Activated CD4-positive, alpha-beta T cell treated with anti-CD3 and anti-CD28 coated beads, Interleukin-2, amount 10 ng/mL, durations not matched to agents 24 days and 14 days (primary cell): ENCODE data around the gene ZSWIM4. TPM values are rescaled to one million over a fixed set of nuclear protein-coding genes. Genes with fewer than 3 reads are reported as not detected.
A peak's percentile ranks its signal among the peaks of the same experiment; 100 is the strongest.
"Not testable (repeated sequence)": the region's sequence is repeated elsewhere in the genome, so short reads cannot be mapped to it uniquely, and the experiment has no call there.

Experiments used
- DNase-seq: peaks from one replicate; pipeline ENCODE4 v3.0.0; 2022
- H3K27ac Mint-ChIP-seq: one replicate; pipeline ENCODE4 v1.8.0; 2022; ENCODE audit warnings: mild to moderate bottlenecking, mixed read lengths
- H3K27me3 Mint-ChIP-seq: one replicate; pipeline ENCODE4 v1.8.0; 2022; ENCODE audit warnings: mixed read lengths
- H3K36me3 Mint-ChIP-seq: one replicate; pipeline ENCODE4 v1.8.0; 2022; ENCODE audit warnings: low read depth, mild to moderate bottlenecking, mixed read lengths
- H3K4me1 Mint-ChIP-seq: one replicate; pipeline ENCODE4 v1.8.0; 2021; ENCODE audit warnings: mixed read lengths
- H3K4me3 Mint-ChIP-seq: one replicate; pipeline ENCODE4 v1.8.0; 2022; ENCODE audit warnings: mild to moderate bottlenecking, moderate library complexity, mixed read lengths
- H3K9me3 Mint-ChIP-seq: one replicate; pipeline ENCODE4 v1.8.0; 2021; ENCODE audit warnings: mixed read lengths
- intact Hi-C: fragments of 100-400 bp; cut with micrococcal nuclease; formaldehyde crosslinking; loops from one replicate; pipeline ENCODE4 v1.15.1; 2023
- total RNA-seq: library from RNA; stranded (reverse); gene quantifications from 2 replicates; pipeline ENCODE4 v1.2.3, GENCODE V29; 2022

ZSWIM4 gene
- total RNA-seq, result 7.3 and 7.5 TPM in 2 replicates

DNA sequence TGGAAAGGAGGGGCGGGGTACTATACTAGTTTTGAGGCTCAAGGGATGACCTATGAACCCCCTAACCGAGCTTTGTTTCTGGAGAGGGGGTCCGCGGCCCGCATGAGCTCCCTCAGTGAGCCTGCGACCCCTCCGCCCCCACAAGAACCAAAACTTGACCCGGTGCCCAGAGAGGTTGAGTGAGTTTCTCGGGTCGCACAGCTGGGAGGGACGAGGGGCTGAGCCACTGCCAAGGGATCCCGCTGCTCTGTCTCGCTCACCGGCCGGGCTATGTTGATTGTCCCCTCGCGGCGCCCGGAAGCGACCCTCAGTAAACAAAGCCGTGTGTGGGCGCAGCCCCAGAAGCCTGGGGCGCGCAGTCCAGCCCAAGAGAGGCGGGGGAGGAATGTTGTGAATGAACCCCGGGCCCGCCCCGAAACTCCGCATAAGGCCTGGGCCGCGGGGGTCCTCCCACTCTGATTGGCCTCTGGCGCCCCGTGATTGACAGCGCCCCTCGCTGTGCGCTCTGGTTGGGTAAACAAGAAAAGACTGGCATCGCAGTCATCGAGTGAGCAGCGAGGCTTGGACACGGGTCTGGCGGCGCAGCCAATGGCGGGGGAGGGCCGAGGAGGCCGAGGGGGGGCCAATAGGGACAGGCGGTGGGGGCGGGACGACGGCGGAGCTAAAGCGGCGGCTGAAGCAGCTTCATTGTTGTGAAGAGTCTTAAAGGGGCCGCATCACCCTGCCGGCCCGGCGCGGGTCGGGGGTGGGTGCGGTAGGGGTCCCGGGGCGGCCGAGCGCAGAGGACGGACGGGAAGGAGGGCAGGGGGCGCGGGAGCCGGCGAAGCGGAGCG lies at the start of gene ZSWIM4:
Gene ZSWIM4, plus strand, starts transcription at position 687 of the 833 bp plus-strand sequence. CDS start 206 bp downstream, outside the sequence.
- Mint-ChIP-seq H3K4me1 (peaks cover 31% of the 10 kb centered on the region), H3K4me3 (peak within 1 kb of the TSS; percentile 98), H3K27ac (peak within 1 kb of the TSS; percentile 94), H3K27me3 (no peaks in the 10 kb centered on the region), H3K9me3 (no peaks in the 10 kb centered on the region), H3K36me3 (no peaks in the 10 kb centered on the region)
- intact Hi-C loops, result loop anchor here (1.0 kb wide), 3 partner anchors 21 to 341 kb away; partner anchors contain the start of genes ASF1B and C19orf53
- DNase-seq, result peak; percentile 99

DNA sequence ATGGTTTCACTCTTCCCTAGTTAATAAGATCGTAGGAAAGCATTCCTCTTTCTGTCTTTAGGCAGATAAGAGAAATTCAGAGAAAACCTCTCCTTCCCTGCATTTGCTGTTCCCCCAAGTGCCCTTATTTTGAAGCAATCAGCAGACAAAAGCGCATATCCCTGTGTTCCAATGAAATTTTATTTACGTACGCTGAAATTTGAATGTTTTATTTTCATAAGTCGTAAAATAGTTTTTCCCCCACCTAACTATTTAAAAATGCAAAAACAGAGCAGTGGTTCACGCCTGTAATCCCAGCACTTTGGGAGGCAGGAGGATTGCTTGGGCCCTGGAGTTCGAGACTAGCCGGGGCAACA lies 48.2 kb upstream of the ZSWIM4 start:
- H3K4me1 Mint-ChIP-seq, result peaks cover 17% of the 10 kb centered on the region
- H3K27ac Mint-ChIP-seq, result peak overlapping the region; percentile 92
- intact Hi-C loops, result loop anchor here (1.0 kb wide), 2 partner anchors 16 to 27 kb away; partner anchors contain the start of gene C19orf53
- H3K9me3 Mint-ChIP-seq, result no peaks in the 10 kb centered on the region
- H3K36me3 Mint-ChIP-seq, result peaks cover 9% of the 10 kb centered on the region
- H3K27me3 Mint-ChIP-seq, result no peaks in the 10 kb centered on the region
- no peak for DNase-seq
- H3K4me3 Mint-ChIP-seq, result peak overlapping the region; percentile 92

DNA sequence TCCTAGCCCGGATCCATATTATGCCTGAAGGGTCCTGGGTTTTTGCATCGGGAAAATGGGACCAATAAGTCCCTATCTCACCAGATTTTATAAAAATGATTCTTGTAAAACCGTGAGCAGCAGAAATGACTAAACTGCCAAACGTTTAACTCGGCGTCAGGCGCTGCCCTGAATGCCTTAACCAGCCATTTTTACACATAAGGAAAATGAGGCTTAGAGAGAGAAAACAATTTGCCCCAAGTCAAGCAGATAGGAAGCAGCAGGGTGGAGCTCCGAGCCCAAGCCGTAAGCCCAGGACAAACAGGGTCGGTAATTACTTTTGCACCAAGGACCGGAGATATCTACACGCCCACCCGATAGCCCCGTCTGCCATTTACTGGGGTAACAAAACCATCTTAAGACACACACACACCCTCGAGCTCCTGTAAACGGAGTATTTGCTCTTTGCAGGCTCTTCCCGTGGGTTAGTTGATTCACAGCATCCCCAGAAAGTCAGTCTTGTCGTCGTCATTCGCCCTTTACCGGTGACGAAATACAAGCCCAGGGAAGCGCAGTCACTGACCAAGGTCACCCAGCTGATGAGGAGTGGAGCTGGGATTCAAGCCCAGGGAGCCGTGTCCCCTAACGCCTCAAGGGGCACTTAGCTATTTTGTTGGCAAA lies 46.9 kb upstream of the ZSWIM4 start:
- Mint-ChIP-seq H3K4me1 (peaks cover 17% of the 10 kb centered on the region), H3K27me3 (no peaks in the 10 kb centered on the region), H3K27ac (peak overlapping the region; percentile 92), H3K36me3 (peaks cover 16% of the 10 kb centered on the region), H3K4me3 (peak overlapping the region; percentile 92), H3K9me3 (no peaks in the 10 kb centered on the region)
- intact Hi-C loops, result no loop called here
- peak; percentile 73 for DNase-seq

DNA sequence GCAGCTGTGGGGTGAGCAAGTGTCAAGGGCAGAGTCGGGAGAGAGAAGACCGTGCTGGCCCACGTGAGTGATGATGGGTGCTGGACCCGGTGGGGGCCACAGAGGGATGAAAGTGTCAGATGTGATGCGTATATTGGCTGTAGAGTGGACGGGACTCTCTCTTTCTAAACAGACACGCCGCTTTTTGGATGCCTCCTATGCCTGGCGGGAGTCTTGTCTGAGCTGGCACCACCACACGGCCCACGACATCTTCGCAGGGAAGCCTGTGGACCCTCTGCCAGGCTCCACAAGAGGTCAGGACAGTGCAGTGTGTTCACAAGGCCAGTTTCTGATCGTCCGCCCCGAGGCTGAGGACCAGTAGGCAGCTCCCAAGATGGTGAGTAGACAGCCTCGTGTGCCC lies 43.8 kb upstream of the ZSWIM4 start:
- H3K4me1 Mint-ChIP-seq, result peaks cover 19% of the 10 kb centered on the region
- H3K4me3 Mint-ChIP-seq, result no peak overlapping the region
- H3K36me3 Mint-ChIP-seq, result peaks cover 32% of the 10 kb centered on the region
- DNase-seq, result no peak
- intact Hi-C loops, result no loop called here
- no peak overlapping the region for H3K27ac Mint-ChIP-seq
- H3K9me3 Mint-ChIP-seq, result no peaks in the 10 kb centered on the region
- no peaks in the 10 kb centered on the region for H3K27me3 Mint-ChIP-seq

DNA sequence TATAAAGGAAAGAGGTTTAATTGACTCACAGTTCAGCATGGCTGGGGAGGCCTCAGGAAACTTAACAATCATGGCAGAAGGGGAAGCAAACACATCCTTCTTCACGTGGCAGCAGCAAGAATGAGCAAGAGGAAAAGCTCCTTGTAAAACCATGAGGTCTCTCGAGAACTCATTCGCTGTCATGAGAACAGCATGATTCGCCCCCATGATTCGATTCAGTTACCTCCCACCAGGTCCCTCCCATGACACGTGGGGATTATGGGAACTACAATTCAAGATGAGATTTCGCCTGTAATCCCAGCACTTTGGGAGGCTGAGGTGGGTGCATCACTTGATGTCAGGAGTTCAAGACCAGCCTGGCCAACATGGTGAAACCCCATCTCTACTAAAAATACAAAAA lies 41.6 kb upstream of the ZSWIM4 start:
- peaks cover 49% of the 10 kb centered on the region for H3K36me3 Mint-ChIP-seq
- peaks cover 12% of the 10 kb centered on the region for H3K4me1 Mint-ChIP-seq
- H3K27me3 Mint-ChIP-seq, H3K4me3 Mint-ChIP-seq, DNase-seq, H3K9me3 Mint-ChIP-seq, H3K27ac Mint-ChIP-seq, intact Hi-C loops: not testable (repeated sequence)

DNA sequence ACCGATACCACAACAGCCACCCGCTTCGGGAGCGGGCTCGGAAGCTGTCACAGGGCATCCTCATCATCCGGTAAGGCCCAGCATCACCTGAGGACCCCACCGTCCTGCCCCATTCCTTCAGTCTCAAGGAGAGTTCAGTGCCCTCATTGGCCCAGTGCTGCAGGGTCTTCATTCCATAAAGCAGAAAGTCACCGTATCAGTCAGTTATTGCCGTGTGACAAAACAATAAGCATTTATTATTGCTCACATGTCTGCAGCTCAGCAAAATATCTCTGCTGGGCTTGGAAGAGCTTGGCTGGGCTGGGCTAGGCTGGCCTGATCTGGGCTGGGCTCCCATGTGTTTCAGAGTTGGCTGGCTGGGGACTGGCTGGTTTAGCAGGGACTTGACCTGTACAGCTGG lies 39.0 kb upstream of the ZSWIM4 start:
- H3K27me3 Mint-ChIP-seq, result no peaks in the 10 kb centered on the region
- H3K4me3 Mint-ChIP-seq, result no peak overlapping the region
- intact Hi-C loops, result no loop called here
- no peaks in the 10 kb centered on the region for H3K9me3 Mint-ChIP-seq
- DNase-seq, result no peak
- H3K27ac Mint-ChIP-seq, result no peak overlapping the region
- H3K36me3 Mint-ChIP-seq, result peaks cover 47% of the 10 kb centered on the region
- H3K4me1 Mint-ChIP-seq, result peaks cover 3% of the 10 kb centered on the region

DNA sequence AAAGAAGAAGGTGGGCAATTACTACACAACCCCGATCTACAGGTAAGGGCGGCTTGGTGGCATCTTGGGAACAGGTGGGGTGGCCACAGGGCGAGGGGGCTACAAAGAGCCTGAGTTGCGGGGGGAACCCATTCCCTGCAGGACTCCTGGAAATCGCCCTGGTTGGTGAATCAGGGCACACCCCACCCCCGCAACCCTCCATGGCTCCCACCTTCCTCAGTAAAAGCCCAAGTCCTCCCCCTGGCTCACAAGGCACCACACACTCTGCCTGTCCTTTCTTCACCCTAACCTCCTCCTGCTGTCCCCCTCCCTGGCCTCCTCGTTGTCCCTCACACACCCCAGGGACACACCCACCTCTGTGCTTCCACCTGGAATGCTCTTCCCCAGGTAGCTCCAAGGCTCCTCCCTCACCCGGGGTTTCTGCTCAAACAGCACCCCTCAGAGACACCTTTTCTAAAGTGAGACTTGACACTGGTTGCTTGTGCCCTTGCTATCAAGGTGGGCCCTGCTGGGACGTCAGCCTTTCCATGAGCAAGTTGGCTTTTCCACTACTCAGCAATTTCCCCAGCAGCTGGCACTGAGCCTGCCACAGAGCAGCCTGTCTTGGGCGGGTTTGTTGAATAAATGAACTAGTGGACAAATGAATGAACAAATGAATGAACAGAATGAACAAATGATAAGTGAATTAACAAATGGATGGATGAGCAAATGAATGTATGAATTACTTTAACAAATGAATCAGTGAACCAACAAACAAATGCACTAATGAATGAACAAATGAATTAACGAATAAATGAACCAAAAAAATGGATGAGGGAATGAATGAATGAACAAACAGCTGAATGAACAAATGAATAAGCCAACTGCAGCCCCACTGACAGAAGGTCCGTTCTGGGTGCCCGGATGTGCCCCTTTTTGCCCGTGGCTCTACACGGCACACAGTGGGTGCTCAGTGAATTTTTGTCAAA lies 37.2 kb upstream of the ZSWIM4 start:
- H3K36me3 Mint-ChIP-seq, result peaks cover 47% of the 10 kb centered on the region
- no peak overlapping the region for H3K4me3 Mint-ChIP-seq
- no peaks in the 10 kb centered on the region for H3K27me3 Mint-ChIP-seq
- DNase-seq, result no peak
- no peak overlapping the region for H3K27ac Mint-ChIP-seq
- no peaks in the 10 kb centered on the region for H3K9me3 Mint-ChIP-seq
- intact Hi-C loops, result no loop called here
- H3K4me1 Mint-ChIP-seq, result peaks cover 2% of the 10 kb centered on the region

DNA sequence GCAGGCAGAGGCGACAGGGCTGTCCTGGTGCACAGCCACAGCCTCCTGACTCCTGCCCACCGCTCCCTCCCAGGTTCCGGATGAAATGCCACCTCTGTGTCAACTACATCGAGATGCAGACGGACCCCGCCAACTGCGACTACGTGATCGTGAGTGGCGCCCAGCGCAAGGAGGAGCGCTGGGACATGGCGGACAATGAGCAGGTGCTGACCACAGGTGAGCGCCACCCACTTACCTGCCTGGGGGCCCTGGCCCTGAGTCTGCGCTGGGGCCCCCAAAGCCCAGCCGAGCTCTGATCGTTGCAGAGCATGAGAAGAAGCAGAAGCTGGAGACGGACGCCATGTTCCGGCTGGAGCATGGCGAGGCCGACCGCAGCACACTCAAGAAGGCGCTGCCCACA lies 36.4 kb upstream of the ZSWIM4 start:
- Mint-ChIP-seq H3K27me3 (no peaks in the 10 kb centered on the region), H3K4me3 (no peak overlapping the region), H3K36me3 (peaks cover 47% of the 10 kb centered on the region), H3K4me1 (peaks cover 2% of the 10 kb centered on the region), H3K9me3 (no peaks in the 10 kb centered on the region), H3K27ac (no peak overlapping the region)
- intact Hi-C loops, result no loop called here
- no peak for DNase-seq

DNA sequence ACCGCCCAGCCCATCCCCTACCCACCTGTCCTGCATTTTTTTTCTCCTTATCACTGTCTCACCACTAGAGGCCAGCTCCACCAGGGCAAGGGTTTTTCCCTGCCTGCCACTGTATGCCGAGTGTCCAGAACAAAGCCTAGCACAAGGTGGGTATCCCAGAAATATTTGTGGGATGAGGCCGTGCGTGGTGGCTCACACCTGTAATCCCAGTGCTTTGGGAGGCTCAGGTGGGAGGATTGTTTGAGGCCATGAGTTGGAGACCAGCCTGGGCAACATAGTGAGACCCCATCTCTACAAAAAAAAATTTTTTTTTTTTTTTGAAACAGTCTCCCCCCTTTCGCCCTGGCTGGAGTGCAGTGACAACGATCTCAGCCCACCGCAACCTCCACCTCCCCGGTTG lies 33.8 kb upstream of the ZSWIM4 start:
- Mint-ChIP-seq H3K4me1 (peaks cover 15% of the 10 kb centered on the region), H3K9me3 (no peaks in the 10 kb centered on the region), H3K27ac (no peak overlapping the region), H3K4me3 (no peak overlapping the region), H3K27me3 (no peaks in the 10 kb centered on the region), H3K36me3 (peaks cover 41% of the 10 kb centered on the region)
- intact Hi-C loops, result no loop called here
- no peak for DNase-seq

DNA sequence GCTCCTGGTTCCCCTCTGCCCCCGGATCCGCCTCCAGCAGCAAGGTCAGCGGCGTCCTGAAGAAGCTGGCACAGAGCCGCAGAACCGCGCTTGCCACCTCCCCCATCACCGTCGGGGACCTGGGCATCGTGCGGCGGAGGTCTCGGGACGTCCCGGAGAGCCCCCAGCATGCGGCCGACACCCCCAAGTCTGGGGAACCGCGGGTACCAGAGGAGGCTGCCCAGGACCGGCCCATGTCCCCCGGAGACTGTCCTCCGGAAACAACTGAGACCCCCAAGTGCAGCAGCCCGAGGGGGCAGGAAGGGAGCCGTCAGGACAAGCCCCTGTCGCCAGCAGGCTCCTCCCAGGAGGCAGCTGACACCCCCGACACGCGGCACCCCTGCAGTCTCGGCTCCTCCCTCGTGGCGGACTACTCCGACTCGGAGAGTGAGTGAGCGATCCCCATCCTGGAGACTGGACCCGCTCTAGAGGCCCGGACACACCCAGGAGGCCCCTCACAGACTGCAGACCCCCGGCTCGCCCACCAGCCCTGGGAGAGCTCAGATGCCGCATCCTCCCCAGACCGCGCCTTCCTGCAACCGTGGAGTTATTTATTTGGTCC lies 32.5 kb upstream of the ZSWIM4 start:
- no peak for DNase-seq
- Mint-ChIP-seq H3K9me3 (no peaks in the 10 kb centered on the region), H3K4me3 (no peak overlapping the region), H3K4me1 (peaks cover 18% of the 10 kb centered on the region), H3K36me3 (peaks cover 32% of the 10 kb centered on the region), H3K27me3 (no peaks in the 10 kb centered on the region), H3K27ac (no peak overlapping the region)
- intact Hi-C loops, result no loop called here

DNA sequence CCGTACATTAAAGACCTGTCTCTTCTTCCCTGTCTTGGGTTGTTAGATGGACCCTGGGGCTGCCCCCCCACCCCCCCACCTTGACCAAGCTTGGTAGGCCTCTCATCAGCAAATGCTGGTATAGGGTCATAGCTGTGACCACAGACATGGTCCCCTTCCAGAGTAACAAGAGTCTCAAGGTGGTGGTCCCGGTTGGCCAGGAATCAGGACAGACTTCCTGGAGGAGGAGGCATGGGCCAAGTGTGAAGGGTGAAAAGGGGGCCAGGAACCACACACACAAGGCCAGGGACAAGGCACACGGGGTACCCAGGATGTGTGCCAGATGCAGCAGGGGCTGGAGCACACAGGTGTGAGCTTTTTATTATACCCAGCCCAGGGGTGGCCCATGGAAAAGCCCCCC lies 32.0 kb upstream of the ZSWIM4 start:
- peaks cover 30% of the 10 kb centered on the region for H3K36me3 Mint-ChIP-seq
- intact Hi-C loops, result no loop called here
- DNase-seq, result no peak
- no peaks in the 10 kb centered on the region for H3K27me3 Mint-ChIP-seq
- H3K4me1 Mint-ChIP-seq, result peaks cover 18% of the 10 kb centered on the region
- no peaks in the 10 kb centered on the region for H3K9me3 Mint-ChIP-seq
- peak overlapping the region; percentile 53 for H3K27ac Mint-ChIP-seq
- H3K4me3 Mint-ChIP-seq, result peak overlapping the region; percentile 74

DNA sequence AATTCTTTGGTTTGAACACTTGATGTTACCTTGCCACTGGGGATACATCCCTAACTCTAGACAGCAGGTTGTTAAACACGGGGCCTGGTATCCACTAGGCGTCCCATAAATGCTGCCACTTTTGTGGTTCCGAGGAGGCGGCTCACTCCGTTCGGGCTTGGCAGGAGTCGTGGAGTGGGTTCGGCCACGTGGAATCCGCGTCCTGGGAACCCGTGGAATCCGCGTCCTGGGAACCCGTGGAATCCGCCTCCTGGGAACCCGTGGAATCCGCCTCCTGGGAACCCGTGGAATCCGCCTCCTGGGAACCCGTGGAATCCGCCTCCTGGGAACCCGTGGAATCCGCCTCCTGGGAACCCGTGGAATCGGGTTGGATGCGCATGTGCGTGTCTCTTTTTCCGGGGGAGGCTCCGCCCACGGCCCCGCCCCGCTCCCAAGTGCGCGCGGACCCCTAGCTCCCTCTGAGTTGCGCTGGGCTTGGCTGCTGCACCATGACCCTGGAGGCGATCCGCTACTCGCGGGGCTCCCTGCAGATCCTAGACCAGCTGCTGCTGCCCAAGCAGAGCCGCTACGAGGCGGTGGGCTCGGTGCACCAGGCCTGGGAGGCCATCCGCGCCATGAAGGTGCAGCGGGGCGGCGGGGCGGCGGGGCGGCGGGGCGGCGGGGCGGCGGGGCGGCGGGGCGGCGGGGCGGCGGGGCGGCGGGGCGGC lies 31.0 kb upstream of the ZSWIM4 start, which contains the start of gene MRI1:
Gene MRI1, plus strand, starts transcription at position 422 of the 707 bp plus-strand sequence. Its CDS starts 67 bp downstream, at position 489.
- Mint-ChIP-seq H3K27me3 (no peaks in the 10 kb centered on the region), H3K9me3 (no peaks in the 10 kb centered on the region), H3K36me3 (peaks cover 29% of the 10 kb centered on the region), H3K4me1 (peaks cover 18% of the 10 kb centered on the region), H3K4me3 (peak within 1 kb of the TSS; percentile 92), H3K27ac (peak within 1 kb of the TSS; percentile 86)
- intact Hi-C loops, result no loop called here
- peak; percentile 89 for DNase-seq
